ENCODE measurements around the gene NCAPH2. TPM values are rescaled to one million over a fixed set of nuclear protein-coding genes. Genes with fewer than 3 reads are reported as not detected.

The NCAPH2 gene
- total and polyA plus RNA-seq, 9 of the 15 experiments (the other 6 are each of a cell fraction or from before 2014, with no cell fraction given): 3.6 to 88.6 (median 32.4) TPM

DNA sequence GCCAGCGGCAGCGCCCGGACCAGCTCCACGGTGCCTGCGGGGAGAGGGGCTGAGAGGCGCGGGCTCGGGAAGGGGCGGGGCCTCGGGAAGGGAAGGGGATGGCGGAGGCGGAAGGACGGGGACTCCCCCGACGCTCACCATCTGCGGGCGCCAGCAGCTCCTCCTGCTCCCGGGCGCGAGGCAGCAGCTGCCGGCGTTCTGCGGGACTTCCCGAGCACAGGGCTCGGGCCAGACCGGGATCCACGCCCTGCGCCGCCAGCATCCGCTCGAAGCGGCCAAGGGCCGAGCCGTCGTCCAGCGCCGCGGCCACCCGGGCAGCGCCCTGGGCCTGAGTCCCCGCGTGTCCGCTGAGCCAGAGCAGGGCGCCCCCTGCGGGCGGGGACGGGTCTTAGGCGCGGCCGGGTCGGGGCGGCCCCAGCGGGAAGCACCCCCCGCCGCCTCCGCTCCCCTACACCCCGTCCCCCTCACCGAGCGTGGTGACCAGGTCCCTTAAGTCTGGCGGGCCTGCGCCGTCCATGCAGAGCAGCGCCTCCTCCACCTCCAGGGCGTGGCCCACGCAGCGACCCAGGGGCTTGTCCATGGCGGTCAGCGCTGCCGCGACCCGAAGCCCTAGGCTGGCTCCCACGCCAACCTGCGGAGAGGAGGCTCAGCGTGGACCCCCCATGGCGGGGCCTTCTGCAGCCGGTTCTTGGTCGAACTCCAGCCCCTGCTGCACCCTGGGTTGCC is 18.2 kb downstream of the NCAPH2 start (continued):
- TF ChIP-seq GTF2A2 (tag; IDR thresholded peaks at IDR 0.05): no peak
- no peak for TF ChIP-seq FOS (IDR thresholded peaks at IDR 0.05; ENCODE audit: extremely low read depth, insufficient read length)
- TF ChIP-seq, protein P1, sequence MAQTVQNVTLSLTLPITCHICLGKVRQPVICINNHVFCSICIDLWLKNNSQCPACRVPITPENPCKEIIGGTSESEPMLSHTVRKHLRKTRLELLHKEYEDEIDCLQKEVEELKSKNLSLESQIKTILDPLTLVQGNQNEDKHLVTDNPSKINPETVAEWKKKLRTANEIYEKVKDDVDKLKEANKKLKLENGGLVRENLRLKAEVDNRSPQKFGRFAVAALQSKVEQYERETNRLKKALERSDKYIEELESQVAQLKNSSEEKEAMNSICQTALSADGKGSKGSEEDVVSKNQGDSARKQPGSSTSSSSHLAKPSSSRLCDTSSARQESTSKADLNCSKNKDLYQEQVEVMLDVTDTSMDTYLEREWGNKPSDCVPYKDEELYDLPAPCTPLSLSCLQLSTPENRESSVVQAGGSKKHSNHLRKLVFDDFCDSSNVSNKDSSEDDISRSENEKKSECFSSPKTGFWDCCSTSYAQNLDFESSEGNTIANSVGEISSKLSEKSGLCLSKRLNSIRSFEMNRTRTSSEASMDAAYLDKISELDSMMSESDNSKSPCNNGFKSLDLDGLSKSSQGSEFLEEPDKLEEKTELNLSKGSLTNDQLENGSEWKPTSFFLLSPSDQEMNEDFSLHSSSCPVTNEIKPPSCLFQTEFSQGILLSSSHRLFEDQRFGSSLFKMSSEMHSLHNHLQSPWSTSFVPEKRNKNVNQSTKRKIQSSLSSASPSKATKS (CRISPR knock-in tag; IDR thresholded peaks at IDR 0.05): no peak
- no peak for TF ChIP-seq NFXL1 (CRISPR knock-in tag; IDR thresholded peaks at IDR 0.05)
- TF ChIP-seq, protein P2, sequence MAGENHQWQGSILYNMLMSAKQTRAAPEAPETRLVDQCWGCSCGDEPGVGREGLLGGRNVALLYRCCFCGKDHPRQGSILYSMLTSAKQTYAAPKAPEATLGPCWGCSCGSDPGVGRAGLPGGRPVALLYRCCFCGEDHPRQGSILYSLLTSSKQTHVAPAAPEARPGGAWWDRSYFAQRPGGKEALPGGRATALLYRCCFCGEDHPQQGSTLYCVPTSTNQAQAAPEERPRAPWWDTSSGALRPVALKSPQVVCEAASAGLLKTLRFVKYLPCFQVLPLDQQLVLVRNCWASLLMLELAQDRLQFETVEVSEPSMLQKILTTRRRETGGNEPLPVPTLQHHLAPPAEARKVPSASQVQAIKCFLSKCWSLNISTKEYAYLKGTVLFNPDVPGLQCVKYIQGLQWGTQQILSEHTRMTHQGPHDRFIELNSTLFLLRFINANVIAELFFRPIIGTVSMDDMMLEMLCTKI (IDR thresholded peaks at IDR 0.05; ENCODE audit: partially characterized antibody): no peak
- TF ChIP-seq RCOR1 (IDR thresholded peaks at IDR 0.05; ENCODE audit: borderline replicate concordance in 1 of 2, low read depth in 2 of 2, low read length in 2 of 2): no peak
- TF ChIP-seq POLR3A (IDR thresholded peaks at IDR 0.05; ENCODE audit: borderline replicate concordance, extremely low read depth, insufficient read depth, insufficient read length): no peak
- TF ChIP-seq, protein P3, sequence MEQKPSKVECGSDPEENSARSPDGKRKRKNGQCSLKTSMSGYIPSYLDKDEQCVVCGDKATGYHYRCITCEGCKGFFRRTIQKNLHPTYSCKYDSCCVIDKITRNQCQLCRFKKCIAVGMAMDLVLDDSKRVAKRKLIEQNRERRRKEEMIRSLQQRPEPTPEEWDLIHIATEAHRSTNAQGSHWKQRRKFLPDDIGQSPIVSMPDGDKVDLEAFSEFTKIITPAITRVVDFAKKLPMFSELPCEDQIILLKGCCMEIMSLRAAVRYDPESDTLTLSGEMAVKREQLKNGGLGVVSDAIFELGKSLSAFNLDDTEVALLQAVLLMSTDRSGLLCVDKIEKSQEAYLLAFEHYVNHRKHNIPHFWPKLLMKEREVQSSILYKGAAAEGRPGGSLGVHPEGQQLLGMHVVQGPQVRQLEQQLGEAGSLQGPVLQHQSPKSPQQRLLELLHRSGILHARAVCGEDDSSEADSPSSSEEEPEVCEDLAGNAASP (IDR thresholded peaks at IDR 0.05): no peak
- no peak for TF ChIP-seq NR2C2 (CRISPR knock-in tag; IDR thresholded peaks at IDR 0.05)
- peak; percentile 66 for TF ChIP-seq NR2C2 (tag; IDR thresholded peaks at IDR 0.05)
- TF ChIP-seq SRF (CRISPR knock-in tag; IDR thresholded peaks at IDR 0.05): 0 out of 4 replicates have a peak, but pooled peaks of 1 of the 2 experiments have one; percentile 30
- TF ChIP-seq KLF1 (tag; IDR thresholded peaks at IDR 0.05): 0 out of 2 replicates have a peak, but pooled peaks have one; percentile 38
- TF ChIP-seq, protein P4, sequence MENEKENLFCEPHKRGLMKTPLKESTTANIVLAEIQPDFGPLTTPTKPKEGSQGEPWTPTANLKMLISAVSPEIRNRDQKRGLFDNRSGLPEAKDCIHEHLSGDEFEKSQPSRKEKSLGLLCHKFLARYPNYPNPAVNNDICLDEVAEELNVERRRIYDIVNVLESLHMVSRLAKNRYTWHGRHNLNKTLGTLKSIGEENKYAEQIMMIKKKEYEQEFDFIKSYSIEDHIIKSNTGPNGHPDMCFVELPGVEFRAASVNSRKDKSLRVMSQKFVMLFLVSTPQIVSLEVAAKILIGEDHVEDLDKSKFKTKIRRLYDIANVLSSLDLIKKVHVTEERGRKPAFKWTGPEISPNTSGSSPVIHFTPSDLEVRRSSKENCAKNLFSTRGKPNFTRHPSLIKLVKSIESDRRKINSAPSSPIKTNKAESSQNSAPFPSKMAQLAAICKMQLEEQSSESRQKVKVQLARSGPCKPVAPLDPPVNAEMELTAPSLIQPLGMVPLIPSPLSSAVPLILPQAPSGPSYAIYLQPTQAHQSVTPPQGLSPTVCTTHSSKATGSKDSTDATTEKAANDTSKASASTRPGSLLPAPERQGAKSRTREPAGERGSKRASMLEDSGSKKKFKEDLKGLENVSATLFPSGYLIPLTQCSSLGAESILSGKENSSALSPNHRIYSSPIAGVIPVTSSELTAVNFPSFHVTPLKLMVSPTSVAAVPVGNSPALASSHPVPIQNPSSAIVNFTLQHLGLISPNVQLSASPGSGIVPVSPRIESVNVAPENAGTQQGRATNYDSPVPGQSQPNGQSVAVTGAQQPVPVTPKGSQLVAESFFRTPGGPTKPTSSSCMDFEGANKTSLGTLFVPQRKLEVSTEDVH (IDR thresholded peaks at IDR 0.05; ENCODE audit: low read depth, partially characterized antibody): no peak
- no peak for TF ChIP-seq POLR3G (IDR thresholded peaks at IDR 0.05; ENCODE audit: extremely low read depth, insufficient read length, insufficient replicate concordance)
- TF ChIP-seq, protein P5, sequence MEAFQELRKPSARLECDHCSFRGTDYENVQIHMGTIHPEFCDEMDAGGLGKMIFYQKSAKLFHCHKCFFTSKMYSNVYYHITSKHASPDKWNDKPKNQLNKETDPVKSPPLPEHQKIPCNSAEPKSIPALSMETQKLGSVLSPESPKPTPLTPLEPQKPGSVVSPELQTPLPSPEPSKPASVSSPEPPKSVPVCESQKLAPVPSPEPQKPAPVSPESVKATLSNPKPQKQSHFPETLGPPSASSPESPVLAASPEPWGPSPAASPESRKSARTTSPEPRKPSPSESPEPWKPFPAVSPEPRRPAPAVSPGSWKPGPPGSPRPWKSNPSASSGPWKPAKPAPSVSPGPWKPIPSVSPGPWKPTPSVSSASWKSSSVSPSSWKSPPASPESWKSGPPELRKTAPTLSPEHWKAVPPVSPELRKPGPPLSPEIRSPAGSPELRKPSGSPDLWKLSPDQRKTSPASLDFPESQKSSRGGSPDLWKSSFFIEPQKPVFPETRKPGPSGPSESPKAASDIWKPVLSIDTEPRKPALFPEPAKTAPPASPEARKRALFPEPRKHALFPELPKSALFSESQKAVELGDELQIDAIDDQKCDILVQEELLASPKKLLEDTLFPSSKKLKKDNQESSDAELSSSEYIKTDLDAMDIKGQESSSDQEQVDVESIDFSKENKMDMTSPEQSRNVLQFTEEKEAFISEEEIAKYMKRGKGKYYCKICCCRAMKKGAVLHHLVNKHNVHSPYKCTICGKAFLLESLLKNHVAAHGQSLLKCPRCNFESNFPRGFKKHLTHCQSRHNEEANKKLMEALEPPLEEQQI (IDR thresholded peaks at IDR 0.05): no peak
